C1 segment of cervical spinal cord (tissue), 14 donors: ENCODE measurements around the gene ZNF513.
"Not testable (repeated sequence)": the region's sequence is repeated elsewhere in the genome, so short reads cannot be mapped to it uniquely, and the experiment has no call there.

ENCODE experiments used
- DNase-seq, 14 donors: peaks; one replicate each; lab custom pipeline; 2025; lab: John Stamatoyannopoulos, UW

Gene ZNF513, protein sequence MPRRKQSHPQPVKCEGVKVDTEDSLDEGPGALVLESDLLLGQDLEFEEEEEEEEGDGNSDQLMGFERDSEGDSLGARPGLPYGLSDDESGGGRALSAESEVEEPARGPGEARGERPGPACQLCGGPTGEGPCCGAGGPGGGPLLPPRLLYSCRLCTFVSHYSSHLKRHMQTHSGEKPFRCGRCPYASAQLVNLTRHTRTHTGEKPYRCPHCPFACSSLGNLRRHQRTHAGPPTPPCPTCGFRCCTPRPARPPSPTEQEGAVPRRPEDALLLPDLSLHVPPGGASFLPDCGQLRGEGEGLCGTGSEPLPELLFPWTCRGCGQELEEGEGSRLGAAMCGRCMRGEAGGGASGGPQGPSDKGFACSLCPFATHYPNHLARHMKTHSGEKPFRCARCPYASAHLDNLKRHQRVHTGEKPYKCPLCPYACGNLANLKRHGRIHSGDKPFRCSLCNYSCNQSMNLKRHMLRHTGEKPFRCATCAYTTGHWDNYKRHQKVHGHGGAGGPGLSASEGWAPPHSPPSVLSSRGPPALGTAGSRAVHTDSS

GRCh38 chr2:27380626-27381545, at the start of gene ZNF513:
Gene ZNF513 (minus strand): TSS chr2:27380734. CDS start chr2:27380526, 208 bp downstream.
- DNase-seq, result peak; percentile 54 to 98 (median 96)

GRCh38 chr2:27428978-27429541, 48.5 kb upstream of the ZNF513 start:
- peak in 13 of 14 donors; percentile 65 to 91 (median 80) for DNase-seq

GRCh38 chr2:27428213-27428977, 47.9 kb upstream of the ZNF513 start, which contains the start of gene NRBP1:
Gene NRBP1 (plus strand): TSS chr2:27428631. CDS start chr2:27433274, 4,643 bp downstream.
- peak; percentile 50 to 94 (median 88) for DNase-seq

GRCh38 chr2:27427863-27428212, 47.3 kb upstream of the ZNF513 start:
- DNase-seq, result no peak

GRCh38 chr2:27425039-27425438, 44.5 kb upstream of the ZNF513 start:
- DNase-seq, result not testable (repeated sequence)

DNA sequence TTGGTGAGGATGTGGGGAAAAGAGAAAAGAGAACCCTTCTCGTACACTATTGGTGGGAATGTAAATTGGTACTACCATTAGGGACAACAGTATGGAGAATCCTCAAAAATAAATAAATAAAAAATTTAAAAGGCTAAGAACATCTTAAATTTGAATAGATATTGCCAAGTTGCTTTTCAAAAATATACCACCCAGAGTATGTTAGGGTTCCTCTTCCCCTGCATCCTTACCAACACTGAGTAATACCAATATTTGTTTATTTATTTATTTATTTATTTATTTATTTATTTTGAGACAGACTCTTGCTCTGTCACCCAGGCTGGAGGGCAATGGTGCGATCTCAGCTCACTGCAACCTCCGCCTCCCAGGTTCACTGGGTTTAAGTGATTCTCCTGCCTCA, 42.4 kb upstream of the ZNF513 start:
- DNase-seq, result no peak

DNA sequence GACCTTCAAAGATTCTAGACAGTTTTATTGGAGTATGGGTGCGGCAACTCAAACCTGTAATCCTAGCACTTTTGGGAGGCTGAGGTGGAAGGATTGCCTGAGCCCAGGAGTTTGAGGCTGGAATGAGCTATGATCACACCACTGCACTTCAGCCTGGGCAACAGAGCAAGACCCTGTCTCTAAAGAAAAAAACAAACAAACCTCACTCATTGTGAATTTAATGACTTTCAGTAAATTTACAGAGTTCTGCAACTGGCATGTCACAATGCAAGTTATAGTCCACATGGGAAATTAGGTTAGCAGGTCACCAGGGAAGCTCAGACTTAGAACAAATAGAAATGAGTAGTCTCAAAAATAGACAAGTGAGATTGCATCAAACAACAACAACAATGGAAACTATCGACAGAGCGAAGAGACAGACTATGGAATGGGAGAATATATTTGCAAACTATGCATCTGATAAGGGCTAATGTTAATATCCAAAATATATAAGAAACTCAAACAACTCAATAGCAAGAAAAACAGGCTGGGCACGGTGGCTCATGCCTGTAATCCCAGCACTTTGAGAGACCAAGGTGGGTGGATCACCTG, 41.2 kb upstream of the ZNF513 start:
- DNase-seq, result no peak

DNA sequence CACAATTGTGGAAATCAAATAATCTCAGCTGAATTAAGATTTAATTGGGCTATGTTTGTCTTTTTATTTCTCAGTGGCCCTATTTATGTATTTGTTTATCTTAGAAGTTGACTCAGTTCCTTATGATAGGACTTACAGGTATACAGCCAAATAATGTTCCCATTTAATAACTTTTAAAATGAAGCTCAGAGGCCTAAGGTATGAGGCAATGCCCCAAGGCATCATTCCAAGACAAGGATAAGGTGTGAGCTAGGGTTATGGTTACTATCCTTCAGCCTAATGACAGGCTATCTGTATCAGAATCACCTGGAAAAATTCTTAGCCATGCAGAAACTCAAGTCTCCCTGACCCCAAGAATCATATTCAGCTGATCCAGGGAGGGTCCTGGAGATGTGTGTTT, 40.5 kb upstream of the ZNF513 start:
- no peak for DNase-seq

DNA sequence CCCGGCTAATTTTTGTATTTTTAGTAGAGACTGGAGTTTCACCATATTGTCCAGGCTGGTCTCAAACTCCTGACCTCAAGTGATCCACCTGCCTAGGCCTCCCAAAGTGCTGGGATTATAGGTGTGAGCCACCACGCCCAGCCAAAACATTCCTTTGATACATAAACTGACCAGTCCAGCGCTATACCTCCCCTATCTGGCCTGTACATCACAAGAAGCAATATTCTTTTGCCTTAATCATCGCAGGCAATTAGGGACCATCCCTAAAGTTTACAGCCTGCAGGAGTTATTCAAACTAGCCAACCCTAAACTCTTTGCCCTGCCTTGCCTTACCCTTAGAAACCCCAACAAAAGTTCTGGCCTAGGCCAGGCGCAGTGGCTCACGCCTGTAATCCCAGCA, 35.6 kb upstream of the ZNF513 start:
- no peak for DNase-seq

- no peak for DNase-seq
These were observed 32.1 kb upstream of the ZNF513 start for GRCh38 chr2:27412419-27413152.

GRCh38 chr2:27409321-27410073, 29.0 kb upstream of the ZNF513 start, which contains the start of gene PPM1G:
Gene PPM1G (minus strand): TSS chr2:27409591. CDS start chr2:27409422, 169 bp downstream.
- DNase-seq, result peak; percentile 24 to 95 (median 89)

DNA sequence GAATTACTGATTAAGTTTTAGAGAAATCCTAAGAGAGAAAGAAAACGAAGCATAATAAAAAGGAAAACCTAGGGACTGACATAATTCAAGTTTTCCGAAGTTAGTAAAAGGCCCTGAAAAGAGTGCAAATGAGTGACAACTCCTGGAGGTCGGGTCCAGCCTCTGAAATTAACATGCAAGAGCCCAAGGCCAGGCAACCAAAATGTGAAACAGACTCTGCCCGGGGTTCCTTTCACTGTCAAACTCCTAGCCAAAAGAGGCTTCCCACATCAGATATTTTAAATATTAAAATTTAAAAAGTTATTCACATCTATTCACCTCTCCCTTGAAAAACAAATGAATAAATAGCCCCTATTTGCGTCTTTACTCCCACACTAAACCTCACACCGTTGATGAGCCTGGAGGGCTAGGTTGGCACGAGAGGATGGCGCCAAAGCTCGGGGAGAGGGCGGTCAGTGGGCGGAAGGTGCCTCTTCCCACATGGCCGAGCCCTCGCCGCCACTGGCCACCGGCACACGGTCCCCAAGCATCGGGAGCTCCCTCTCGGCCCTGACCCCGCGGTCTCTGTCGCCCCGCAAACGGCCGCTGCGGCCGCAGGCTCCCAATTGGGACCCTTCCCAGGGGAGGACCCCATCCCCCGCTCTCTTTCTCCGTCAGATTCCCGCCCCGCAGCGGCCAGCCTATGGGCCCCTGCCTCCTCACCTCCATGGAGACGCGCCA, 28.2 kb upstream of the ZNF513 start:
- no peak for DNase-seq

- no peak for DNase-seq
These were observed 27.4 kb upstream of the ZNF513 start for GRCh38 chr2:27407798-27408491.

DNA sequence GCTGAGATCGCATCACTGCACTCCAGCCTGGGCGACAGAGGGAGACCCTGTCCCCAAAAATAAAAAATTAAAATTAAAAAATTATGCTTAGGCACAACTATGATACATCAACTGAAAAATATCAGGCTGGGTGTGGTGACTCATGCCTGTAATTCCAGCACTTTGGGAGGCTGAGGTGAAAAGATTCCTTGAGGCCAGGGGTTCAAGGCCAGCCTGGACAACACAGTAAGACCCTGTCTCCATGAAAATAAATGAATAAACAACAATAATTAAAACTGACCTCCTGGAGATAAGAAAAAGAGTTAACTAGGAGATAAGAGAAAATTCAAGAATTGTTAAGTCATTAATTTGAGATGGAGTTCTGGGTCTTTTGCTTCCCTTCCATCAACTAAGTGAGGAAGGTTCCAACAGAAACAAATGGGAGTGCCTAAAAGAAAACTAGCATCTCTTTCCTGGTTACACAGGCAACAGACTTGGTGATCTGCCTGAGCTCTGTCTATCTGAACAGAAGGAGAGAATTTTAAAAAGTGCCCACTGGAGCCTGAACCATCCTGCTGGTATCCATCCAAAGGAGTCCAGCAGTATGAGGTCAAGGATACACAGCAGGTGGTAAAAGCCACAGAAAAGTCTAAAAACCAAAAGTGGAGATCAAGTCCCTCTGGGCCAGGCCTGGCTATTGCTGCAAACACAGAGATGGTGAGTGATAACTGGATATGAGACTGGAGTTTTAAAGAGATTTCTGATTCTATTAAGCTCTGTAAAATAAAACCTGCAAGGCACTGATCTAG, 20.0 kb upstream of the ZNF513 start:
- DNase-seq, result no peak

DNA sequence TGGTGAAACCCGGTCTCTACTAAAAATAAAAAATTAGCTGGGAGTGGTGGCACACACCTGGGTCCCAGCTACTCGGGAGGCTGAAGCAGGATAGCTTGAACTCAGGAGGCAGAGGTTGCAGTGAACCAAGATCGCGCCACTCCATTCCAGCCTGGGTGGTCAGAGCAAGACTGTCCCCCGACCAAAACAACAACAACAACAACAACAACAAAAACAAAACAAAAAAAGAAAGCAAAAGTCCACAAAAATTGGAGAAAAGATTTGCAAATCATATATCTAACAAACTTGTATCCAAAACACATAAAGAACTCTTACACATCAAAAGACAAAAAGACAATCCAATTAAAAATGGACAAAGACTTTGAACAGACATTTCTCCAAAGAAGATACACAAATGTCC, 18.4 kb upstream of the ZNF513 start:
- DNase-seq, result no peak

GRCh38 chr2:27393225-27393624, 12.7 kb upstream of the ZNF513 start:
- DNase-seq, result no peak
